ENCODE data around the gene ELL3. TPM values are rescaled to one million over a fixed set of nuclear protein-coding genes. Genes with fewer than 3 reads are reported as not detected.

ELL3 gene, protein sequence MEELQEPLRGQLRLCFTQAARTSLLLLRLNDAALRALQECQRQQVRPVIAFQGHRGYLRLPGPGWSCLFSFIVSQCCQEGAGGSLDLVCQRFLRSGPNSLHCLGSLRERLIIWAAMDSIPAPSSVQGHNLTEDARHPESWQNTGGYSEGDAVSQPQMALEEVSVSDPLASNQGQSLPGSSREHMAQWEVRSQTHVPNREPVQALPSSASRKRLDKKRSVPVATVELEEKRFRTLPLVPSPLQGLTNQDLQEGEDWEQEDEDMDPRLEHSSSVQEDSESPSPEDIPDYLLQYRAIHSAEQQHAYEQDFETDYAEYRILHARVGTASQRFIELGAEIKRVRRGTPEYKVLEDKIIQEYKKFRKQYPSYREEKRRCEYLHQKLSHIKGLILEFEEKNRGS
- 41.3 and 42.1 TPM in 2 replicates for total RNA-seq (2013; cell fraction: nucleolus; rRNA removed)
- total RNA-seq (2014; rRNA removed) (25.4 and 25.6 TPM in 2 replicates), total RNA-seq (2014; rRNA removed; fragmentation: Illumina TruSeq; extraction: Trizol) (15.3 and 16.2 TPM in 2 replicates), total RNA-seq (2021) (12.9 and 15.0 TPM in 2 replicates), polyA plus RNA-seq (2011; rRNA removed) (23.1 and 29.9 TPM in 2 replicates), polyA plus RNA-seq (2014; fragmentation: Illumina TruSeq; extraction: Trizol) (17.0 and 17.3 TPM in 2 replicates), polyA plus RNA-seq (2014; fragmentation: Nextera tagmentation; extraction: Ambion mirVana) (10 to 100 TPM; 19.6 to 26.4 TPM), polyA plus RNA-seq (2014; rRNA removed) (18.5 and 30.3 TPM in 2 replicates), polyA plus RNA-seq (2016; fragmentation: Nextera tagmentation; extraction: Ambion mirVana) (10 to 100 TPM; 18.8 to 20.8 TPM), polyA minus RNA-seq (2011; rRNA and poly(A)+ RNA removed) (44.8 and 52.3 TPM in 2 replicates), Bru-seq, nascent RNA (percentile 55 among the genes with signal in this experiment), BruChase-seq, experiment 1, labeled RNA remaining after a 6-hour chase (percentile 54 among the genes with signal in this experiment), BruChase-seq, experiment 2, labeled RNA remaining after a 2-hour chase (percentile 61 among the genes with signal in this experiment)
- polyA plus RNA-seq (2011; ENCODE audit: low read depth), result 10.1 TPM
- polyA plus RNA-seq (2011; cell fraction: cytosol; rRNA removed), result 22.5 and 35.2 TPM in 2 replicates
- polyA plus RNA-seq (2011; cell fraction: nucleus; rRNA removed), result 53.9 and 91.6 TPM in 2 replicates
- 10.1 and 10.6 TPM in 2 replicates for polyA plus RNA-seq (2012)
- polyA minus RNA-seq (2011; cell fraction: cytosol; rRNA and poly(A)+ RNA removed), result 15.4 and 16.7 TPM in 2 replicates
- polyA minus RNA-seq (2011; cell fraction: nucleus; rRNA and poly(A)+ RNA removed), result 35.7 and 42.3 TPM in 2 replicates
- long read RNA-seq, experiment 1, transcript ELL3-201 (11 exons, 2,352 nt), result major isoform, 5 of 8 reads
- long read RNA-seq, experiment 1, partial matches to known transcripts, result 0 of 8 reads
- long read RNA-seq, experiment 1, other reads (novel, unspliced or antisense), result 3 of 8 reads
- long read RNA-seq, experiment 2, transcript ELL3-201 (11 exons, 2,352 nt), result major isoform, 42 of 63 reads
- long read RNA-seq, experiment 2, partial matches to known transcripts, result 1 of 63 reads
- long read RNA-seq, experiment 2, other reads (novel, unspliced or antisense), result 19 of 63 reads

DNA sequence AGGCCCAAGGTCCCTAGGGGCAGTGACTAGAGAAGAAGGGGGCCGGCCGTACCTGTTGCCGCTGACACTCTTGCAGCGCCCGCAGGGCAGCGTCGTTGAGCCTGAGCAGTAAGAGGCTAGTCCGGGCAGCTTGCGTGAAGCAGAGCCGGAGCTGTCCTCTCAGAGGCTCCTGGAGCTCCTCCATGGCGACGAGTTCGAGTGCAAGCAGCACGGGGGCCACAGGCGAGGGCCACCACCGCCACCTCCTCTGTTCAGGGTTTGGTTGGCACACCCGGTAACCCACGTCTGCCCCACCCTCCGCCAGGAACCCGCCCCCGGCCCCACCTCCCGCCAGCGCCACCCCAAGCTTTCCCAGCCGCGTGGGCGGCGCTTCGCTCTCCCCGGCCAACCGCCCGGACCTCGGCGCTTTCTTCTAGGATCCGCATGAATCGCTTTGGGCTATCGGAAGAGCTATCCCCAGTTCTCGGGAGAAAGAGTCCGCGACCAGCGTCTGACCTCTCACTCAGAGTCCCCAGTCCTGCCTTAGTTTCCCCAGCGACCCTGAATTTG, at the start of gene ELL3:
Gene ELL3 (minus strand): TSS at position 249 of the 549 bp plus-strand sequence. CDS start 65 bp downstream, at position 184.
- ChIA-PET RAD21 (ENCODE audit: unreplicated experiment) (interaction anchor here (0.6 to 3.5 kb wide), 15 partner anchors 9 to 564 kb away, joined by 3 to 54 read pairs (median 8); partner anchors contain the start of genes HYPK, MFAP1, SERF2 and SERINC4), SMC1A (ENCODE audit: uncharacterized antibody, unreplicated experiment) (interaction anchor here (0.6 to 14.9 kb wide), 16 partner anchors 10 to 102 kb away, joined by 3 to 129 read pairs (median 3); partner anchors contain the start of genes MFAP1, PDIA3 and SERF2)
- TF ChIP-seq, protein P1, sequence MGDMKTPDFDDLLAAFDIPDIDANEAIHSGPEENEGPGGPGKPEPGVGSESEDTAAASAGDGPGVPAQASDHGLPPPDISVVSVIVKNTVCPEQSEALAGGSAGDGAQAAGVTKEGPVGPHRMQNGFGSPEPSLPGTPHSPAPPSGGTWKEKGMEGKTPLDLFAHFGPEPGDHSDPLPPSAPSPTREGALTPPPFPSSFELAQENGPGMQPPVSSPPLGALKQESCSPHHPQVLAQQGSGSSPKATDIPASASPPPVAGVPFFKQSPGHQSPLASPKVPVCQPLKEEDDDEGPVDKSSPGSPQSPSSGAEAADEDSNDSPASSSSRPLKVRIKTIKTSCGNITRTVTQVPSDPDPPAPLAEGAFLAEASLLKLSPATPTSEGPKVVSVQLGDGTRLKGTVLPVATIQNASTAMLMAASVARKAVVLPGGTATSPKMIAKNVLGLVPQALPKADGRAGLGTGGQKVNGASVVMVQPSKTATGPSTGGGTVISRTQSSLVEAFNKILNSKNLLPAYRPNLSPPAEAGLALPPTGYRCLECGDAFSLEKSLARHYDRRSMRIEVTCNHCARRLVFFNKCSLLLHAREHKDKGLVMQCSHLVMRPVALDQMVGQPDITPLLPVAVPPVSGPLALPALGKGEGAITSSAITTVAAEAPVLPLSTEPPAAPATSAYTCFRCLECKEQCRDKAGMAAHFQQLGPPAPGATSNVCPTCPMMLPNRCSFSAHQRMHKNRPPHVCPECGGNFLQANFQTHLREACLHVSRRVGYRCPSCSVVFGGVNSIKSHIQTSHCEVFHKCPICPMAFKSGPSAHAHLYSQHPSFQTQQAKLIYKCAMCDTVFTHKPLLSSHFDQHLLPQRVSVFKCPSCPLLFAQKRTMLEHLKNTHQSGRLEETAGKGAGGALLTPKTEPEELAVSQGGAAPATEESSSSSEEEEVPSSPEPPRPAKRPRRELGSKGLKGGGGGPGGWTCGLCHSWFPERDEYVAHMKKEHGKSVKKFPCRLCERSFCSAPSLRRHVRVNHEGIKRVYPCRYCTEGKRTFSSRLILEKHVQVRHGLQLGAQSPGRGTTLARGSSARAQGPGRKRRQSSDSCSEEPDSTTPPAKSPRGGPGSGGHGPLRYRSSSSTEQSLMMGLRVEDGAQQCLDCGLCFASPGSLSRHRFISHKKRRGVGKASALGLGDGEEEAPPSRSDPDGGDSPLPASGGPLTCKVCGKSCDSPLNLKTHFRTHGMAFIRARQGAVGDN (IDR thresholded peaks at IDR 0.05), result 0 out of 2 replicates have a peak, but pooled peaks have one; percentile 42
- TF ChIP-seq EGR1 (IDR thresholded peaks at IDR 0.05; ENCODE audit: borderline replicate concordance in 1 of 2, low read depth in 2 of 2, low read length in 2 of 2) (peak in 1 of 2 experiments; percentile 91; a peak in 2 of 3 replicates), SIN3A (IDR thresholded peaks at IDR 0.05; ENCODE audit: low read depth, low read length) (0 out of 2 replicates have a peak, but pooled peaks have one; percentile 35), YY1 (IDR thresholded peaks at IDR 0.05; ENCODE audit: low read depth, low read length) (0 out of 2 replicates have a peak, but pooled peaks have one; percentile 4), POLR2A (IDR thresholded peaks at IDR 0.05; ENCODE audit: low read depth, low read length) (peak; percentile 70; the same call in 1 of the 2 replicates), NBN (IDR thresholded peaks at IDR 0.05) (no peak), IRF4 (IDR thresholded peaks at IDR 0.05; ENCODE audit: low read depth, low read length) (no peak), CHD1 (IDR thresholded peaks at IDR 0.05; ENCODE audit: low read depth, low read length) (0 out of 2 replicates have a peak, but pooled peaks have one; percentile 32)
- TF ChIP-seq, protein P2, sequence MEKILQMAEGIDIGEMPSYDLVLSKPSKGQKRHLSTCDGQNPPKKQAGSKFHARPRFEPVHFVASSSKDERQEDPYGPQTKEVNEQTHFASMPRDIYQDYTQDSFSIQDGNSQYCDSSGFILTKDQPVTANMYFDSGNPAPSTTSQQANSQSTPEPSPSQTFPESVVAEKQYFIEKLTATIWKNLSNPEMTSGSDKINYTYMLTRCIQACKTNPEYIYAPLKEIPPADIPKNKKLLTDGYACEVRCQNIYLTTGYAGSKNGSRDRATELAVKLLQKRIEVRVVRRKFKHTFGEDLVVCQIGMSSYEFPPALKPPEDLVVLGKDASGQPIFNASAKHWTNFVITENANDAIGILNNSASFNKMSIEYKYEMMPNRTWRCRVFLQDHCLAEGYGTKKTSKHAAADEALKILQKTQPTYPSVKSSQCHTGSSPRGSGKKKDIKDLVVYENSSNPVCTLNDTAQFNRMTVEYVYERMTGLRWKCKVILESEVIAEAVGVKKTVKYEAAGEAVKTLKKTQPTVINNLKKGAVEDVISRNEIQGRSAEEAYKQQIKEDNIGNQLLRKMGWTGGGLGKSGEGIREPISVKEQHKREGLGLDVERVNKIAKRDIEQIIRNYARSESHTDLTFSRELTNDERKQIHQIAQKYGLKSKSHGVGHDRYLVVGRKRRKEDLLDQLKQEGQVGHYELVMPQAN (conservative IDR thresholded peaks at IDR 0.05), result 0 out of 2 replicates have a peak, but pooled peaks have one; percentile 29

More for the DNA sequence above, at the start of gene ELL3:
- Histone ChIP-seq H3K27me3 (replicated peaks in 1 of 2; ENCODE audit: control insufficient read depth in 2 of 2, insufficient read depth in 2 of 2, low read length in 1 of 2) (no peaks in the 10 kb centered on the region), H4K20me1 (ENCODE audit: control insufficient read depth, insufficient read depth) (no peaks in the 10 kb centered on the region), H3K27ac (ENCODE audit: control insufficient read depth, insufficient read depth) (peak within 1 kb of the TSS; percentile 91), H2AFZ (ENCODE audit: control insufficient read depth, low read depth, low read length) (peak within 1 kb of the TSS; percentile 77), H3K79me2 (ENCODE audit: control insufficient read depth, insufficient read depth, low read length) (no peaks in the 10 kb centered on the region), H3K4me3 (peak within 1 kb of the TSS; percentile 78), H3K4me2 (ENCODE audit: control insufficient read depth, insufficient read depth) (peak within 1 kb of the TSS; percentile 100), H3K9me3 (replicated peaks; ENCODE audit: control insufficient read depth, insufficient read depth, low read length) (no peaks in the 10 kb centered on the region; the same call in 2 of the 3 replicates), H3K9ac (ENCODE audit: control insufficient read depth, insufficient read depth, low read length) (peak within 1 kb of the TSS; percentile 79), H3K36me3 (ENCODE audit: control insufficient read depth in 2 of 2, insufficient read depth in 2 of 2, low read length in 1 of 2) (peaks cover 6 to 13% of the 10 kb centered on the region in 2 experiments), H3K4me1 (ENCODE audit: control insufficient read depth, insufficient read depth, low read length) (peaks cover 16% of the 10 kb centered on the region)
- under 1% methylated on average over 24 of the region's 41 CpGs for WGBS (ENCODE audit: insufficient coverage, insufficient replicate concordance, low lambda C conversion rate, missing lambda C conversion rate)
- intact Hi-C loops (cut with micrococcal nuclease; ENCODE audit: unreplicated experiment) (loop anchor here (1.0 to 5.0 kb wide), 3 partner anchors 12 to 51 kb away; partner anchors contain the start of gene WDR76), in situ Hi-C loops (cut with MboI) (loop anchor here (25.0 kb wide), 1 partner anchor 1514 kb away; the partner anchor contains the start of genes GANC and TMEM87A)
- ChIA-PET CTCF (interaction anchor here (1.0 to 5.8 kb wide), 11 partner anchors 12 to 54 kb away, joined by 3 to 72 read pairs (median 6); partner anchors contain the start of genes HYPK, MFAP1, SERF2 and SERINC4), POLR2A (interaction anchor here (0.8 to 4.4 kb wide), 12 partner anchors 12 to 511 kb away, joined by 3 to 58 read pairs (median 7); partner anchors contain the start of genes GOLM2, HYPK, MFAP1 and SERF2)
- no peak for DNase-seq (ENCODE audit: low read depth, low spot score)
- ATAC-seq, result peak; percentile 75
- FAIRE-seq, result no peak
- no TSS peak for BruUV-seq (replicated peaks)

All from GM12878 (cell line).